K562 (cell line): Measurements from ENCODE around the gene MATR3. TPM values are rescaled to one million over a fixed set of nuclear protein-coding genes. Genes with fewer than 3 reads are reported as not detected.

Experiments
- CAMTA2 ChIP-seq: fragments of 250-450 bp; sonication (Bioruptor Pico); conservative IDR thresholded peaks from 2 replicates; pipeline ENCODE4 v1.5.1; 2022
- CHD4 ChIP-seq: fragments of 200-600 bp; sonication (generic); IDR thresholded peaks from 3 replicates; pipeline ENCODE4 v1.6.1; 2012; ENCODE audit warnings: low read depth, mild to moderate bottlenecking, mixed read lengths, low read length, inconsistent platforms; ENCODE audit not compliant: insufficient read depth, insufficient replicate concordance, poor library complexity, severe bottlenecking
- DMBX1 ChIP-seq: fragments of 250-450 bp; sonication (Bioruptor Pico); IDR thresholded peaks from 2 replicates; pipeline ENCODE4 v1.8.0; 2022; ENCODE audit warnings: inconsistent platforms, mild to moderate bottlenecking, moderate library complexity, borderline replicate concordance
- GTF2F1 ChIP-seq: IDR thresholded peaks from 2 replicates; pipeline ENCODE4 v1.6.1; 2011; ENCODE audit warnings: low read depth, low read length, improper control_type of control experiment
- KDM1A ChIP-seq, 2 experiments: fragments of 450-650 bp; IDR thresholded peaks; 2 replicates each; pipeline ENCODE4 v1.6.1; 2016; ENCODE audit warnings: mild to moderate bottlenecking in 2 of 2
- MXI1 ChIP-seq: IDR thresholded peaks from 2 replicates; pipeline ENCODE4 v1.6.1; 2011; ENCODE audit warnings: low read depth, mild to moderate bottlenecking, improper control_type of control experiment, low read length
- NFIX ChIP-seq: fragments of 250-450 bp; sonication (Bioruptor Pico); IDR thresholded peaks from 2 replicates; pipeline ENCODE4 v1.4.0; 2020; ENCODE audit warnings: low read depth, mild to moderate bottlenecking, moderate library complexity
- NR3C1 ChIP-seq: sonication (generic); formaldehyde crosslinking; IDR thresholded peaks from 2 replicates; pipeline ENCODE4 v1.8.1; 2022; ENCODE audit warnings: missing genetic modification reagents
- POLR2AphosphoS5 ChIP-seq: IDR thresholded peaks from 2 replicates; pipeline ENCODE4 v1.6.1; 2011; ENCODE audit warnings: mild to moderate bottlenecking, low read depth, low read length, moderate library complexity; ENCODE audit not compliant: control insufficient read depth, insufficient read depth
- RBM17 ChIP-seq: fragments of 200-400 bp; formaldehyde crosslinking; IDR thresholded peaks from 2 replicates; pipeline ENCODE4 v1.6.1; 2017; ENCODE audit warnings: low read depth, mild to moderate bottlenecking, low read length, borderline replicate concordance
- TGIF2 ChIP-seq: sonication (generic); formaldehyde crosslinking; IDR thresholded peaks from 2 replicates; pipeline ENCODE4 v1.8.1; 2022; ENCODE audit warnings: mild to moderate bottlenecking, missing genetic modification reagents, moderate library complexity
- UBTF ChIP-seq, 2 experiments: IDR thresholded peaks; 2 replicates each; pipeline ENCODE4 v1.6.1; 2012; ENCODE audit warnings: improper control_type of control experiment in 2 of 2, low read depth in 2 of 2, low read length in 2 of 2, borderline replicate concordance in 1 of 2
- ZBTB1 ChIP-seq: sonication (generic); formaldehyde crosslinking; IDR thresholded peaks from 2 replicates; pipeline ENCODE4 v1.8.1; 2023; ENCODE audit warnings: missing genetic modification reagents, low read depth, mild to moderate bottlenecking, borderline replicate concordance
- ZFP30 ChIP-seq: fragments of 250-450 bp; sonication (Bioruptor Pico); IDR thresholded peaks from 2 replicates; pipeline ENCODE4 v1.8.0; 2022; ENCODE audit warnings: moderate library complexity, mild to moderate bottlenecking, inconsistent platforms, borderline replicate concordance
- ZNF384 ChIP-seq: IDR thresholded peaks from 2 replicates; pipeline ENCODE4 v1.6.1; 2012; ENCODE audit warnings: low read depth, low read length, improper control_type of control experiment
- ZNF766 ChIP-seq: fragments of 200-800 bp; sonication (Bioruptor generic); conservative IDR thresholded peaks from 2 replicates; pipeline ENCODE4 v1.6.1; 2016; ENCODE audit warnings: missing genetic modification characterization, missing compliant biosample characterization
- polyA plus RNA-seq, 8 experiments: library from polyadenylated mRNA; depleted of rRNA in 4 of 8; stranded (reverse) in 5 of 8; unstranded in 3 of 8; fragments of >200 nt; fragmentation: Nextera tagmentation in 2 of 8; fragmentation: Illumina TruSeq in 1 of 8; extraction: Ambion mirVana in 2 of 8; extraction: Trizol in 1 of 8; gene quantifications; 2 replicates each; pipeline versions ENCODE4 v1.2.1 to v1.2.3, GENCODE V29; 2011 to 2014; ENCODE audit warnings: inconsistent platforms in 1 of 8, missing spikeins in 1 of 8
- total RNA-seq, 7 experiments: library from RNA; depleted of rRNA in 6 of 7; stranded (reverse); fragments of >200 nt in 6 of 7; fragmentation: Illumina TruSeq in 2 of 7; extraction: Trizol in 2 of 7; gene quantifications; 2 replicates each; pipeline versions ENCODE4 v1.2.1 to v1.2.3, GENCODE V29; 2011 to 2021; ENCODE audit warnings: low replicate concordance in 1 of 7
- TF ChIP-seq, protein P1 (sequence below): sonication (generic); IDR thresholded peaks from 2 replicates; pipeline ENCODE4 v1.6.1; 2016
- TF ChIP-seq, protein P2 (sequence below): sonication (generic); formaldehyde crosslinking; IDR thresholded peaks from 2 replicates; pipeline ENCODE4 v1.8.0; 2022; ENCODE audit warnings: missing genetic modification reagents, mild to moderate bottlenecking, borderline replicate concordance
- TF ChIP-seq, protein P3 (sequence below): fragments of 250-450 bp; sonication (Bioruptor Pico); IDR thresholded peaks from 2 replicates; pipeline ENCODE4 v1.4.0; 2020; ENCODE audit warnings: mild to moderate bottlenecking

Gene MATR3
- total and polyA plus RNA-seq, 9 of the 15 experiments (the other 6 are each of a cell fraction or from before 2014, with no cell fraction given): 150 to 425 (median 263) TPM

GRCh38 chr5:139293507-139294373, at the start of gene MATR3 (continued):
- TF ChIP-seq POLR2AphosphoS5 (peak; percentile 96), TGIF2 (CRISPR knock-in tag) (no peak), NFIX (CRISPR knock-in tag) (no peak), DMBX1 (CRISPR knock-in tag) (no peak), UBTF (IDR thresholded peaks at IDR 0.05; ENCODE audit: borderline replicate concordance in 1 of 2, low read depth in 2 of 2, low read length in 2 of 2) (no peak), ZNF384 (no peak), CAMTA2 (CRISPR knock-in tag) (no peak), NR3C1 (CRISPR knock-in tag) (no peak), ZFP30 (CRISPR knock-in tag) (no peak), CHD4 (no peak), GTF2F1 (peak; percentile 70; the same call in 1 of the 2 replicates), RBM17 (no peak), ZBTB1 (CRISPR knock-in tag) (no peak), ZNF766 (no peak), KDM1A (IDR thresholded peaks at IDR 0.05) (no peak), MXI1 (no peak; the same call in 1 of the 2 replicates)
- TF ChIP-seq, protein P1, sequence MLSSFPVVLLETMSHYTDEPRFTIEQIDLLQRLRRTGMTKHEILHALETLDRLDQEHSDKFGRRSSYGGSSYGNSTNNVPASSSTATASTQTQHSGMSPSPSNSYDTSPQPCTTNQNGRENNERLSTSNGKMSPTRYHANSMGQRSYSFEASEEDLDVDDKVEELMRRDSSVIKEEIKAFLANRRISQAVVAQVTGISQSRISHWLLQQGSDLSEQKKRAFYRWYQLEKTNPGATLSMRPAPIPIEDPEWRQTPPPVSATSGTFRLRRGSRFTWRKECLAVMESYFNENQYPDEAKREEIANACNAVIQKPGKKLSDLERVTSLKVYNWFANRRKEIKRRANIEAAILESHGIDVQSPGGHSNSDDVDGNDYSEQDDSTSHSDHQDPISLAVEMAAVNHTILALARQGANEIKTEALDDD: peak; percentile 33; the same call in 1 of the 2 replicates
- TF ChIP-seq, protein P2, sequence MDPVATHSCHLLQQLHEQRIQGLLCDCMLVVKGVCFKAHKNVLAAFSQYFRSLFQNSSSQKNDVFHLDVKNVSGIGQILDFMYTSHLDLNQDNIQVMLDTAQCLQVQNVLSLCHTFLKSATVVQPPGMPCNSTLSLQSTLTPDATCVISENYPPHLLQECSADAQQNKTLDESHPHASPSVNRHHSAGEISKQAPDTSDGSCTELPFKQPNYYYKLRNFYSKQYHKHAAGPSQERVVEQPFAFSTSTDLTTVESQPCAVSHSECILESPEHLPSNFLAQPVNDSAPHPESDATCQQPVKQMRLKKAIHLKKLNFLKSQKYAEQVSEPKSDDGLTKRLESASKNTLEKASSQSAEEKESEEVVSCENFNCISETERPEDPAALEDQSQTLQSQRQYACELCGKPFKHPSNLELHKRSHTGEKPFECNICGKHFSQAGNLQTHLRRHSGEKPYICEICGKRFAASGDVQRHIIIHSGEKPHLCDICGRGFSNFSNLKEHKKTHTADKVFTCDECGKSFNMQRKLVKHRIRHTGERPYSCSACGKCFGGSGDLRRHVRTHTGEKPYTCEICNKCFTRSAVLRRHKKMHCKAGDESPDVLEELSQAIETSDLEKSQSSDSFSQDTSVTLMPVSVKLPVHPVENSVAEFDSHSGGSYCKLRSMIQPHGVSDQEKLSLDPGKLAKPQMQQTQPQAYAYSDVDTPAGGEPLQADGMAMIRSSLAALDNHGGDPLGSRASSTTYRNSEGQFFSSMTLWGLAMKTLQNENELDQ: no peak
- TF ChIP-seq, protein P3, sequence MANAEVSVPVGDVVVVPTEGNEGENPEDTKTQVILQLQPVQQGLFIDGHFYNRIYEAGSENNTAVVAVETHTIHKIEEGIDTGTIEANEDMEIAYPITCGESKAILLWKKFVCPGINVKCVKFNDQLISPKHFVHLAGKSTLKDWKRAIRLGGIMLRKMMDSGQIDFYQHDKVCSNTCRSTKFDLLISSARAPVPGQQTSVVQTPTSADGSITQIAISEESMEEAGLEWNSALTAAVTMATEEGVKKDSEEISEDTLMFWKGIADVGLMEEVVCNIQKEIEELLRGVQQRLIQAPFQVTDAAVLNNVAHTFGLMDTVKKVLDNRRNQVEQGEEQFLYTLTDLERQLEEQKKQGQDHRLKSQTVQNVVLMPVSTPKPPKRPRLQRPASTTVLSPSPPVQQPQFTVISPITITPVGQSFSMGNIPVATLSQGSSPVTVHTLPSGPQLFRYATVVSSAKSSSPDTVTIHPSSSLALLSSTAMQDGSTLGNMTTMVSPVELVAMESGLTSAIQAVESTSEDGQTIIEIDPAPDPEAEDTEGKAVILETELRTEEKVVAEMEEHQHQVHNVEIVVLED (CRISPR knock-in tag): peak; percentile 54; the same call in 1 of the 2 replicates
